Activated CD8-positive, alpha-beta T cell treated with anti-CD3 and anti-CD28 coated beads, Interleukin-2, amount 10 ng/mL, durations not matched to agents 7 days and 5 days (primary cell): ENCODE results near the gene INCENP. TPM values are rescaled to one million over a fixed set of nuclear protein-coding genes. Genes with fewer than 3 reads are reported as not detected.

Experiments
- ATAC-seq: fragments of 150-1000 bp; cut with Tn5 transposase; one replicate; pipeline ENCODE4 v1.10.0; 2021; ENCODE audit warnings: moderate library complexity
- CTCF ChIA-PET: fragments of 350-600 bp; sonication (Branson Sonifier 250); formaldehyde crosslinking; loops from one replicate; lab custom pipeline; 2021; ENCODE audit warnings: antibody characterized with exemption; lab: Charles Lee
- POLR2A ChIA-PET: fragments of 350-600 bp; sonication (Branson Sonifier 250); formaldehyde crosslinking; loops from one replicate; lab custom pipeline; 2021; ENCODE audit warnings: antibody characterized with exemption; lab: Charles Lee
- DNase-seq: peaks from one replicate; pipeline ENCODE4 v3.0.0-alpha.2; 2020
- H3K27ac Mint-ChIP-seq: one replicate; pipeline ENCODE4 v1.8.0; 2021; ENCODE audit warnings: mild to moderate bottlenecking, mixed read lengths
- H3K27me3 Mint-ChIP-seq: one replicate; pipeline ENCODE4 v1.8.0; 2021; ENCODE audit warnings: low read depth, mixed read lengths
- H3K36me3 Mint-ChIP-seq: one replicate; pipeline ENCODE4 v1.8.0; 2021; ENCODE audit warnings: low read depth, mixed read lengths
- H3K4me1 Mint-ChIP-seq: one replicate; pipeline ENCODE4 v1.8.0; 2021; ENCODE audit warnings: low read depth, mixed read lengths
- H3K4me3 Mint-ChIP-seq: one replicate; pipeline ENCODE4 v1.8.0; 2021; ENCODE audit warnings: mild to moderate bottlenecking, mixed read lengths
- H3K9me3 Mint-ChIP-seq: one replicate; pipeline ENCODE4 v1.8.0; 2022; ENCODE audit warnings: mixed read lengths; ENCODE audit not compliant: insufficient read depth
- total RNA-seq, 2 experiments: library from RNA; stranded (reverse); gene quantifications; one replicate each; pipeline ENCODE4 v1.2.3, GENCODE V29; 2021

Gene INCENP
- total RNA-seq, 2 experiments from 2014 or later = 195 to 211 TPM

DNA sequence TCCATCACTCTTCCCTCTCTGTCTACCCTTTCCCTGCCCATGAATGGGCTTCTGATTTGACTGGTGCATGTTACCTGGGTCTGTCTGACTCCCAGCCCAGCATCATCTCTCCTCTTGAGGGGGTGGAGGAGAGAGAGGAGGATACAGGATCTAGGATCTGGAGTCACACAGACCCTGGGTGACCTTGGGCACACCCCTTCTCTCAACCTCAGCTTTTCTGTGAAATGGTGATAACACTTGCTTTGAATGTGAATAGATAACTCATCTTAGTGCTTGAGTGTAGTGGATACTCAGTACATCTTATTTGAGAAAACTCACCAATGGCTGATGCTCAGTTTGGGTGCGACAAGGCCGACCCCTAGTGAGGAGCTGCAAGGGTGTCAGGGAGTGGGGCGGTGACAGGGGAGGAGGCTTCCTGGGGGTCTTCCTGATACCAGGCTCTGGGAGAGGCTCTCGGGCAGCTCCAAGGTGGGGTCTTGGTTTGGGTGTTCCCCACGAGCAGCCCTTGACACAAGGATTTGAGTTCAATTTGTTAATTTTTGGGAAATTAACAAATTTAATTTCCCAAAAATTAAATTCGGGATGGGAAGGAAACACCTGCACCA, 9.0 kb downstream of the INCENP start:
- Mint-ChIP-seq H3K4me1 (peaks cover 31% of the 10 kb centered on the region), H3K9me3 (no peaks in the 10 kb centered on the region), H3K27me3 (no peaks in the 10 kb centered on the region), H3K27ac (no peak overlapping the region), H3K4me3 (no peak overlapping the region), H3K36me3 (peaks cover 75% of the 10 kb centered on the region)
- ATAC-seq (no peak), DNase-seq (no peak)
- ChIA-PET POLR2A (no interaction called here), CTCF (no interaction called here)

DNA sequence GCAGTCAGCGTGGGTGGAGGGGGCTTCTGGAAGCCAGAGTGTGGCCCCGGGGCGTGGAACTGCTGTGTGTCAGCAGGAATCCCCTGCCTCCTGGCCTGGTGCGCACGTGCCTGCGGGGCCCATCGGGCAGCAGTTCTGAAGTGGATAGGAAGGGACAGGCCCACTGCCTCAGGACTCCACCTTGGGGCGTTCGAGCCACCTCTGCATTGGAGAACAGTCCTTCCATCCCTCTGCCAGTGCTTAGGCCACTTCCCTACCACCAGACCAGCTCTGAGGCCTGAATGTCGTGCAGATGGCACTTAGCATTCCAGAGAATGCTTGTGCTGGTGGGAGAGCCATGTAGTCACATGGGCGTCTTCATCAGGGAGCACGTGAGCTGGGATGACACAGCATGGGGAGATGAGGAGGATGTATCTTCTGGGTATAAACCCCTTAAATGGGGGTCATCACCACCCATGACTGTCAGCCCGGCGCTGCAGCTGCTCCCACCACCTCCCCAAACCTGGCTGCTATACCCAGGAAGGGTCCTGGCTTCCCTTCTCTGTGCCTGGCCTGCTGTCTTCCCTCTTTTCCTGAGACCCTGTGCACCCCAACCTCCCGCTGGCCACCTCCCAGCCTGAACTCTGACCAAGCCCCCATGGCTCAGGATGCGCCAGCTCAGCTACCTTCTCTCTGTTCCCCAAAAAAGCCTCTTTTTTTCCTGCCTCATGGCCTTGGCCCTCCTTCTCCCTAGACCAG, 9.7 kb downstream of the INCENP start:
- no peak for DNase-seq
- Mint-ChIP-seq H3K27ac (no peak overlapping the region), H3K27me3 (no peaks in the 10 kb centered on the region), H3K9me3 (no peaks in the 10 kb centered on the region), H3K4me1 (peaks cover 31% of the 10 kb centered on the region), H3K36me3 (peaks cover 76% of the 10 kb centered on the region), H3K4me3 (no peak overlapping the region)
- no peak for ATAC-seq
- ChIA-PET CTCF (interaction anchor here (1.0 to 1.1 kb wide), 2 partner anchors 51 to 236 kb away, joined by 4 read pairs; no protein-coding TSS in a partner anchor), POLR2A (no interaction called here)

DNA sequence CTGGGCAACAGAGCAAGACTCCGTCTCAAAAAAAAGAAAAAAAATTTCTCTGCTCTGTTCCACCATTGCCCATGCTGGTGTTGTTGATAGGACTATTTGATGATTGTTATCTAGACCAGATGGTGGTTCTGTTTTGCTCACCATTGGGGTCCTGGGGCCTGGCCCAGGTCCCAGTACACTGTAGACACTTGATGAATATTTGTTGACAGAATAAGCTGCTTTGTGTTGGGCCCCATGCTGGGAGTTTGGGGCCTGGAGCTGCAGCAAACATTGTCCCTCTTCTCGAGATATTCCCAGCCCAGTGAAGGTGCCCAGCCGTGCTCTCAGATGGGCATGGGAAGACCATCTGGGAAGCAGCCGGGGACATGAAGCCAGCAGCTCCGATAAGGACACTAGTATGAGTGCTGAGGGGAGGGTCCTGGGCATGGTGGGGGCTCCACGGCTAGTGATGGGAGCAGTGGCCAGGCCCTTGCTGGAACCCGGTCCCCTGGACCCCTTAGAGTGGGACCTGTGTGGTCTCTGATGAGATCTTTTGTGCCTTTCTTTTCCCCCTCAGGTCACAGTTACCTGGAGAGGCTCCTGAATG, 13.6 kb downstream of the INCENP start:
- peaks cover 17% of the 10 kb centered on the region for H3K4me1 Mint-ChIP-seq
- CTCF ChIA-PET = no interaction called here
- no peak for DNase-seq
- peaks cover 70% of the 10 kb centered on the region for H3K36me3 Mint-ChIP-seq
- POLR2A ChIA-PET = no interaction called here
- ATAC-seq = no peak
- no peaks in the 10 kb centered on the region for H3K27me3 Mint-ChIP-seq
- H3K9me3 Mint-ChIP-seq = no peaks in the 10 kb centered on the region
- H3K4me3 Mint-ChIP-seq = no peak overlapping the region
- no peak overlapping the region for H3K27ac Mint-ChIP-seq

DNA sequence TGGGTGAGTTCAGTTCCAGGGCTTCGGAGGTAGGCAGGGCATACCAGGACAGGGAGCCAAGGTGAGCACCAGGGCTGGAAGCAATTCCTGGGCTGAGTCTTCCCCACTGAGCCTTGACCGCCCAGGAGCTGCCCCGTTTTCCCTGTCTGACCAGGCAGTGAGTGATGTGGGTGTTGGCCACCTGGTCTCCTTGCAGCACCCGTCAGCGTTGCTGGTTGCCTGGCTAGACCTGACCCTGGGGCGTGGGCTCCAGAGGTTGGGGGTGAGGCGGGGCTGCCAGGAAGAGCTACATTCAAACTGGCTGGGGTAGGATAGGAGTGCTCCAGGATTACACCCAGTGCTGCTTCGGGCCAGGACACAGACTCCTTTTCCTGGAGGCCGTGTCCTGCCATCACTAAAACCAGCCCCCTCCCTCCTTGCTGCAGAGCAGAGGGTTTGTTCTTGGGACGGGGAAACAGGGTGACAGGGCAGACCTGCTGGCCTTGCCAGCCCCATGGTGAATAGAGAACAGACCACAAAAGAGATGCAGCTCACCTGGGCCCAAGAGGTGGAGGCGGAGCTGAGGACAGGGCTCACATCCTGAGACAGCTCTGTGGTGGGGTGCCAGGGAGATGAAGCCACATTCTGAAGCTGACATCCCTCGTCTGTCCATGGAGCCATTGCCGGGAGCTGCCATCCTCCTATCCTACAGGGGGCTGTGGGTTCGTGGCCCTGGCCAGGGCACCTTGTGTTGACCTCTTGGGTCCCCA, 14.2 kb downstream of the INCENP start:
- H3K9me3 Mint-ChIP-seq = no peaks in the 10 kb centered on the region
- DNase-seq (no peak), ATAC-seq (no peak)
- no peaks in the 10 kb centered on the region for H3K27me3 Mint-ChIP-seq
- ChIA-PET CTCF (no interaction called here), POLR2A (no interaction called here)
- peaks cover 70% of the 10 kb centered on the region for H3K36me3 Mint-ChIP-seq
- H3K27ac Mint-ChIP-seq = no peak overlapping the region
- H3K4me1 Mint-ChIP-seq = peaks cover 10% of the 10 kb centered on the region
- H3K4me3 Mint-ChIP-seq = no peak overlapping the region

DNA sequence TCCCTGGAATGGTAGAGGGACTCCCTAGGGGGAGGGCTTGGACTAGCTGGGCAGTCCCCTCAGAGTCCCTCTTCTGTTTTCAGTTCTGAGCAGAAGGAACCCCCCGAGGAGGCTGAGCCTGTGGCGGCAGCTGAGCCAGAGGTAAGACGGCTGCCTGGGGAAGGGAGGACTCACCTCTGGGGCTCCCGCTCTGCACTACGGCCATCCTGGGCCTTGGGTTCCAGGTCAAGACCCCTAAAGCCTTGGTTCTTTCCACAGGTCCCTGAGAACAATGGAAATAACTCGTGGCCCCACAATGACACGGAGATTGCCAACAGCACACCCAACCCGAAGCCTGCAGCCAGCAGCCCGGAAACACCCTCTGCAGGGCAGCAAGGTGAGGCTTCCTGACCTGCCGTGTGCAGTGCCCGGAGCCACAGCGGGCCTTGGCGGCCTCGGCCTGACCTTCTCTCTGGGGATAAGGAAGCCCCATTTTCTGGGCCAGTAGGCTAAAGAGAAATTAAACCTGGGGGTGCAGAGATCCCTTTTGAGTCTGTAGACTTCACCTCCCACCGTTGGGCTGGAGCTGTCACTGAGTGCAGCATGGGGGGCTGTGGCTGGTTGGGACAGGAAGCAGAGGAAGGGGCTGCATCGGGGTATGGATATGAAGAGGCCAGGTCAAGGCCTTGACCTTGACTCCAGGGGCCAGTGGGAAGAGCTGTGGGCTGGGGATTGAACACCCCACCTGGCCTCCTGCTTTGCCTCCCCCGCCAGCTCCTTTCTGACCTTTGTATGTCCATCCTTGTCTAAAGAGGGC, 15.0 kb downstream of the INCENP start:
- Mint-ChIP-seq H3K4me1 (peaks cover 7% of the 10 kb centered on the region), H3K27me3 (no peaks in the 10 kb centered on the region), H3K27ac (no peak overlapping the region), H3K36me3 (peaks cover 69% of the 10 kb centered on the region), H3K4me3 (no peak overlapping the region), H3K9me3 (no peaks in the 10 kb centered on the region)
- ATAC-seq (no peak), DNase-seq (no peak)
- ChIA-PET POLR2A (interaction anchor here (1.2 kb wide), 1 partner anchor 570 kb away, joined by 4 read pairs; no protein-coding TSS in a partner anchor), CTCF (no interaction called here)

DNA sequence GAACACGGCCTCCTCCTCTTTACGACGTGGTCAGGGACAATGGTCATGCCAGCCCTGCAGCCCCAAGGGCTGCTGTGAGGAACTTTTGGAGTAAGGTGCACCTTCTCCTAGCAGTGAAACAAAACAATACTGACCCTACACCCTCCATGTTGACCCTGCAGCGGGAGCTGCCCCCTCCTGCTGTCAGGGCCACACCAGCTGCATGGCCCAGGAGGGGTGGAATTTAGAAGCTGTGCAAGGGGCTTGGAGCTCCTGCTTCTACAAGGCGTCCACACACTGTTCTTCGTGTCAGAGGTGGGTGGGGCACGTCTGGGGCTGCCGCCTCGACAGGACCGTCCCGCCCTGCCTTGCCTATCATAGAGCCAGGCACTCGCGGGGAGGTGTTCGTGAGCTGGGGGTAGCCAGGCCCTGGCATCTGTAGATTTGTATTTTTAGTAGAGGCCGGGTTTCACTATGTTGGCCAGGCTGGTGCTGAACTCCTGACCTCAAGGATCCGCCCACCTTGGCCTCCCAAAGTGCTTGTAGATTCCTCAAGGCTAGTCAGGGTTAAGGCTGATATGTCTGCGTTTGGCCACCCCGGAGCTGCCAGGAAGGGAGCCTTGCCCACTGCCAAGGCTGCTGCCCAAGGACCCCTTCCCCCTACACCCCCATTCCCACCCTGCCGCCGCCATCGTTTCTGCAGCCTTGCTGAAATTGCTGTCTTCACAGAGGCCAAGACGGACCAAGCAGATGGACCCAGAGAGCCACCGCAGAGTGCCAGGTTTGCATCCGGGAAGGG, 15.9 kb downstream of the INCENP start:
- H3K4me3 Mint-ChIP-seq = no peak overlapping the region
- H3K4me1 Mint-ChIP-seq = peaks cover 3% of the 10 kb centered on the region
- no peaks in the 10 kb centered on the region for H3K27me3 Mint-ChIP-seq
- ATAC-seq (no peak), DNase-seq (no peak)
- no peak overlapping the region for H3K27ac Mint-ChIP-seq
- peaks cover 66% of the 10 kb centered on the region for H3K36me3 Mint-ChIP-seq
- POLR2A ChIA-PET = interaction anchor here (1.2 kb wide), 1 partner anchor 569 kb away, joined by 4 read pairs; no protein-coding TSS in a partner anchor
- CTCF ChIA-PET = no interaction called here
- H3K9me3 Mint-ChIP-seq = no peaks in the 10 kb centered on the region

DNA sequence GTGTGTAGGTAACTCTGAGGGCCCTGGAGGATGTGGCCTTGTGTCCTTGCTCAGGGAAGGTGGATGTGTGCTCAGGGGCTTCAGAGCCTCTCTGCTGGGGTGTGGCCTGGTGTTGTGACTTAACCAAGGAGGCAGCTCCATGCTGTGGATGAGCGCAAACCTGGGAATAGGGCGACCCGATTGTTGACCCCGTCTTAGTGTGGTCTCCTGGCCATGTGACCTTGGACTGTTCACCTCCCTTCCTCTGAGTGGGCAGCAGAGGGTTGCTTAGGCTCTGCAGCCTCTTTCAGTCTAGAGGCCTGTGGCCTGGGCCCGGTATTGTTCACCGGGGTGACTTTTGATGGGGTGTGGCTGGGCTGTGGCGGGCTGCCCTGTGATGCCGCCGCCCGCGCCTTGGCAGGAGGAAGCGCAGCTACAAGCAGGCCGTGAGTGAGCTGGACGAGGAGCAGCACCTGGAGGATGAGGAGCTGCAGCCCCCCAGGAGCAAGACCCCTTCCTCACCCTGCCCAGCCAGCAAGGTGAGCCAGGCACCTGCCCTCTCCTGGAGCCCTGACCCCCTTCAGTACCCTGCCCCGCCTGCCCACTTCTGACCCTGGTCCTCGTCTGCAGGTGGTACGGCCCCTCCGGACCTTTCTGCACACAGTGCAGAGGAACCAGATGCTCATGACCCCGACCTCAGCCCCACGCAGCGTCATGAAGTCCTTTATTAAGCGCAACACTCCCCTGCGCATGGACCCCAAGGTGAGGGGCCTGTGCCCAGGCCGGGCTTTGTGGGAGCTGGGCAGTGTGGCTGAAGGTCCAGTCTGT, 16.7 kb downstream of the INCENP start:
- Mint-ChIP-seq H3K4me1 (no peaks in the 10 kb centered on the region), H3K27me3 (no peaks in the 10 kb centered on the region), H3K4me3 (no peak overlapping the region), H3K9me3 (no peaks in the 10 kb centered on the region), H3K36me3 (peaks cover 69% of the 10 kb centered on the region), H3K27ac (no peak overlapping the region)
- no peak for ATAC-seq
- POLR2A ChIA-PET = no interaction called here
- CTCF ChIA-PET = no interaction called here
- DNase-seq = no peak

DNA sequence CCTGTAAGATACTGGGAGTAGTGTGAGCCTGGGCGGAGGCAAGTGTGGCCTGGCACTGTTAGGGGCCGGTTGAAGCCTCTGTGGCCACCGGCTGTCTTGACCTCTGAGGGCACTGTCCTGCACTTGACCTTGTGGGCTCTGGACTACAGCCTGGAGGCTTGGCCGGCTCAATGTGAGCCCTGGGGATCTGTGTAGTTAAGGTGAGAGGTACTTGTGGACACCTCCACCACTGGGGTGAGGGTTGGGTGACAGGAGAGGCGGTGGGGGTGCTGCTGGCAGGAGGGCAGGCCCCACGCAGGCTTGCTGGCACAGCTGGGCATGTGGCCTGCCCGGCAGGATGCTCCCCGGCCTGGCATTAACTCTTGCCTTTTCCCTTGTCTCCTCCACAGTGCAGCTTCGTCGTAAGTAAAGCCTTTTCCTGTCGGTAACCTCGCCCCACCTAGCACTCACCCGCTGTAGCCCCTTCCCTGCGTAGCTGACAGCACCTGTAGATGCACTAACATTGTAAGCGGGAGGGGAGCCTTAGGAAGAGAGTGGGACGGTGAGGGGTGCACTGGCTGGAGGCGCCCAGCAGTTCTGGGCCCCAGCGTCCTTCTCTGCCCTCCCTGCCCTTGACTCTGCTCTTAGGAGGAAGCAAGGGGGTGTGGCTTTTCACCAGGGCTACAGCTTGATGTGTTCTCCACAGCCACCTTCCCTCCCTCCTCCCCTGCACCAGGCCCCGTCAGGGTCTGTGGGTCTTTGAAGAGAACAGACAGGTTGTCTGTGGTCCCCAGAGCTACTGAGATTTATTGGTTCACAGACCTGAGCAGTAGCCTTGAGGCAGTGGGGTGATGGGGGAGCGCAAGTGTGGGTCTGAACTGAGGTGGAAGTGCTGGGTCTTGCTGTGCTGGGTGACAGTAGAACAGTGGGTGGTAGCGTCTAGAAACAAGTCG, 17.6 kb downstream of the INCENP start:
- H3K4me1 Mint-ChIP-seq = no peaks in the 10 kb centered on the region
- DNase-seq = no peak
- no peak overlapping the region for H3K4me3 Mint-ChIP-seq
- H3K36me3 Mint-ChIP-seq = peaks cover 73% of the 10 kb centered on the region
- H3K27ac Mint-ChIP-seq = peak overlapping the region; percentile 15
- no peak for ATAC-seq
- no peaks in the 10 kb centered on the region for H3K27me3 Mint-ChIP-seq
- ChIA-PET CTCF (no interaction called here), POLR2A (no interaction called here)
- no peaks in the 10 kb centered on the region for H3K9me3 Mint-ChIP-seq

DNA sequence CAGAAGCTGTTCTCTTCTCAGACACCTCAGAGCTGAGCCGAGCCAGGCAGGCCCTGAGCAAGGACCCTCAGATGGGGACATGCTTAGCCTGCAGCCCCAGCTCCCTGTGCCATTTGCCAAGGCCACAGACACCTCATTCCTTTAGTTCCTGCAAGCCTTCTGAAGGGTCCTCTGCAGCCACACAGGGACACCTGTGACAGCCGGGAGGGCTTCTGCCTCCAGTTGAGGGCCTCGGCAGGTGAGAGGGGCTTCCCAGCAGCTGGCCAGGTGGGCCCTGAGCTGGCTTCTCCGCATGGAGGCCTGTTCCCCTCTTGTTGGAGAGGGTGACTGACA, 18.2 kb downstream of the INCENP start:
- Mint-ChIP-seq H3K27ac (no peak overlapping the region), H3K9me3 (no peaks in the 10 kb centered on the region), H3K4me3 (no peak overlapping the region), H3K4me1 (no peaks in the 10 kb centered on the region), H3K27me3 (no peaks in the 10 kb centered on the region), H3K36me3 (peaks cover 74% of the 10 kb centered on the region)
- CTCF ChIA-PET = no interaction called here
- no peak for ATAC-seq
- POLR2A ChIA-PET = interaction anchor here (1.1 kb wide), 1 partner anchor 11 kb away, joined by 5 read pairs; no protein-coding TSS in a partner anchor
- no peak for DNase-seq
